ENCODE data around the gene RALGAPB.

GRCh38 chr20:38514185-38514584 is 41.5 kb downstream of the RALGAPB start:
- TF ChIP-seq TAF1 (IDR thresholded peaks at IDR 0.05; ENCODE audit: low read depth) (no peak), RAD21 (IDR thresholded peaks at IDR 0.05; ENCODE audit: low read depth) (no peak), ZBTB7A (IDR thresholded peaks at IDR 0.05; ENCODE audit: low read depth) (no peak), REST (IDR thresholded peaks at IDR 0.05; ENCODE audit: low read depth) (no peak), YY1 (IDR thresholded peaks at IDR 0.05; ENCODE audit: low read depth) (no peak), CREB1 (IDR thresholded peaks at IDR 0.05; ENCODE audit: low read depth) (no peak), FOXM1 (IDR thresholded peaks at IDR 0.05; ENCODE audit: borderline replicate concordance, low read depth) (no peak), NFIC (IDR thresholded peaks at IDR 0.05) (no peak)

Measured in Ishikawa (cell line).